CD4-positive, alpha-beta T cell treated with Interferon alpha-2 for 1 hour (primary cell): ENCODE data around the gene CTSV.
A peak's percentile ranks its signal among the peaks of the same experiment; 100 is the strongest.
"Not testable (repeated sequence)": the region's sequence is repeated elsewhere in the genome, so short reads cannot be mapped to it uniquely, and the experiment has no call there.

ENCODE experiments used
- DNase-seq, 2 donors: peaks; one replicate each; pipeline ENCODE4 v3.0.0-alpha.2; 2020 to 2022

Gene CTSV

GRCh38 chr9:97039514-97039860 lies 545 bp upstream of the CTSV start:
- DNase-seq = no peak

DNA sequence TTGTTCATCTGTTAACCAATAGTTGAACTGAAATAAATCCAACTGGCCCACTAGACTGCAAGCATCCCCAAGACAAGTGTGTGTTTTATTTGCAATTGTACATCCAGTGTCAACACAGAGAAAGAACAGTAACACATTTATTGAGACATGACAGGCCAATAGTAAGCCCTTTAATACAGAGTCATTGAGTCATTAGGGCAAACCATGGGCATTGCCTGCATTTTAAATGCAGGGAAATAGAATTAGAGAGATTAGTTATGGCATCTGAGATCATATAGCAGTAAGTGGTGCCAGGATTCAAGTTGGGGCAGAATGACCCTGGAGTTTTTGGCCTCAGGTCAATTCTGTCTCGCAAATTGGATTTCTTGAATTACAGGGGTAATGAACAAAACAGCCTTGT lies 15.4 kb downstream of the CTSV start:
- DNase-seq = not testable (repeated sequence)

DNA sequence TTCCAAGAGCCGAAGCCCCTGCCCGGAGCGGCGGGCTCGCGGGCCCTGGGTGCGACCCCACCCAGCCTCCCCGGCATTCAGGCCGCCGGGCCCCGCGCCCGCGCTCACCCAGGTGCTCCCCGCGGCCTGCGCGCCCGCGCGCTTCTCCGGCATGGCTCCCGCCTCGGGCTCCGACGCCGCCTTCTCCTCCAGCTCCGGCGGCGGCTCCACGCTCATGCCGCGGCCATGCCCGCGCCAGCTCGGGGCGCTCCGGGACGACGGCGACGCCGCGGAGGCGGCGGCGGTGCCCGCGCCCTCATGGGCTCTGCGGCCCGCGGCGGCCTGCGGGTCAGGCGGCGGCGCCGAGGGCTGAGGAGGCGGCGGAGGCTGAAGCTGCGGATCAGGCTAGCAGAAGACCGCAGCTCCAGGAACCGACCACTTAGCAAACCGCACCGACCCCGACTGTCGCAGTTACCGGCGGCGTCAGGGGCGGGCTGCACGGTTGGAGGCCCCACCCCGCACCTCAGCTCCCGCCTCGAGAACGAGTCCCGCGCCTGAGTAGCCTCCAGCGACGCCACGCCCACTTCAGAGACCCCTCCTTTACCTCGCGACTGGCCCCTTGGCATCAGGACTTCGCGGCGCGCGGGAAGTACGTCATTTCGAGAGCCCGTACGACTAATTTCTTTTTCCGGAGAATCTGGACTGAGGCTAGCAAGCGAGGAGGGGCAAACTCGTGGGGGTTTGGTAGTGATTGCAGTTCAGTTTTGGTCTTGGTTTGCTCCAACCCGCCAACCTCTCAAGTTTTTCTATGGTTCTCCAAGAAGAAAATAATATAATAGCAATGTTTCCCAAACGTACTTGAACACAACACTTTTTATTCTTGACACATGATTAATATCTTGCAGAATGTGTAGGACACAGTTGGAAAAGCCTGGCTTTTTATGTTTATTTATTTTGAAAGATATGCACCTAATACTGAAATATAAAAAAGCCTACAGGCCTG lies 25.5 kb downstream of the CTSV start:
- peak; percentile 78 to 83 for DNase-seq

GRCh38 chr9:97012617-97013016 lies 26.3 kb downstream of the CTSV start:
- DNase-seq = peak; percentile 2 to 34

DNA sequence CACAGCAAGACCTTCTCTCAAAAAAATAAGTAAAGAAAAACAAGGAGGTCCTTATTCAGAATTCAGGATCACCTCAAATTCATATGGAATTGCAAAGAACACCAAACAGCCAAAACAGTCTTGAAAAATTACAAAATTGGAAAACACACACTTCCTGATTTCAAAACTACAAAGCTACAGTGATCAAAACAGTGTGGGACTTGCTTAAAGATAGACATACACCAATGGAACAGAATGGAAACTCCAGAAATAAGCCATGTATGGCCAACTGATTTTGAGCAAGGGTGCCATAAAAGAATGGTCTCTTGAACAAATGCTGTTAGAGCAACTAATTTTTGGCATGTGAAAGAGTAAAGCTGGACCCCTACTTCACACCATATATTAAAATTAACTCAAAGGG lies 36.7 kb downstream of the CTSV start:
- DNase-seq = not testable (repeated sequence)

DNA sequence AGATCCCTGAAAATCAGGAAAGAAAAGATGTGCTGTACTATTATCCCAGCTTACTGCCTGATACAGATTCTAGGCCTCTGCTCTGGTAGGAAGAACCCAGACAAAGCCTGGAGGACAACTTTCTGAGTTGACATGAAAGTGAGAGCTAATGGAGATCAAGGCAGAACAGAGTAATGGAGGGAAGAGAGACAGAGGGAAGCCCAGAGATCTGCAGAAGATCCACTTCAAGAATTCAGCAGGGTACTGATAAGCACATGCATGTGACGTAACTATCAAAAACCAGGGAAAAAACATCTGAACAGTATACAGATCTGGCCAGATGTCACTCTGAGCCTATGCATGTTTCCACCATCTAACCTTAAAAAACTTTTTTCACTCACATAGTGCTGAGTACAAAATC lies 37.6 kb downstream of the CTSV start:
- DNase-seq = not testable (repeated sequence)

DNA sequence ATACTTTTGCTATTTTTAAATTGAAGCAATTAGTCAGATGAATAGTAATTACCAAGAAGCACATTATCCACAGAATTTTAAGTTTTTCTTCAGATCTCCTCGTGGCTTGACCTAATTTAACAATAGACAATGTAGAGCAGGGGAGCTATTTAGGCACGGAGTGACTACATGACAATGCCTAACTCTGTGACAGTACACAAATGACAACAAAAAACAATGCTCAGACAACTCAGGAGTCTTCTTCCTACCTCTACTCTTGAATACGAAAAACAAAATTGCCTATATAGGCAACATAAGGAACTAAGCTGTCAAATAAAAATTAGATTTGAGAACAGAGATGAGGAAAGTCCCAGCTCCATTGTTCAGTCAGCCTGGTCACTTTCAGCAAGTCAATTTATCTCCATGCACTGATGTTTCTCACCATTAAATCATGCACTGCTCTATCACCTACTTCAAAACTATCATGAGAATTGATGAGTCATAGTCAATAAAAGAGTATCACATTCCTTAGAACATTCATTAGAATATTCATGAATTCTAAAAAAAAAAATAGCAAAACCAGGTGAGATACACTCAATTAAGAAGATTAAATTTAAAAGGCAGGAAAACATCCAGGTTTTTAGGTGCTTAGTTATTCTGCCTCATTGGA lies 38.7 kb downstream of the CTSV start:
- DNase-seq = not testable (repeated sequence)

GRCh38 chr9:96999733-97000132 lies 39.2 kb downstream of the CTSV start:
- DNase-seq = not testable (repeated sequence)

GRCh38 chr9:96997009-96997701 lies 41.8 kb downstream of the CTSV start:
- not testable (repeated sequence) for DNase-seq

- DNase-seq = not testable (repeated sequence)
Measured at GRCh38 chr9:96994531-96995016, 44.4 kb downstream of the CTSV start.

DNA sequence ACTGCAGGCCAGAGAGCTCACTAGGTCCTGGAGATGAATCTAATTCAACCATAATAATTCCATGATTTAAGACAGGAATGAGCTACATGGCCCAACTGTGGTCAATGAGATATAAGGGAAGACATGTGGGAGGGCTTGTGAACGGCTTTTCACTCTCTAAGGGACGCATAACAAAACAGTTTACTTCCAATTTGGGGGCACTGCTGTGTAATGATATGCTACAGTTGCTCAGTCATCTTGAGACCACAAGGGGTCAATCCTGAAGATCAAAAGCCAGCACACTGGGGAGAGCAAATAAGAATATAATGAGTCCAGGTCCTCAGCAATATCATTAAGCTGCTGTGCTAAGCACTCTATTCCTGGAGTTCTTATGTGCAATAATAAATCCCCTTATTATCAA lies 46.6 kb downstream of the CTSV start:
- not testable (repeated sequence) for DNase-seq

- DNase-seq = not testable (repeated sequence)
Measured at GRCh38 chr9:96989747-96990318, 49.1 kb downstream of the CTSV start.

DNA sequence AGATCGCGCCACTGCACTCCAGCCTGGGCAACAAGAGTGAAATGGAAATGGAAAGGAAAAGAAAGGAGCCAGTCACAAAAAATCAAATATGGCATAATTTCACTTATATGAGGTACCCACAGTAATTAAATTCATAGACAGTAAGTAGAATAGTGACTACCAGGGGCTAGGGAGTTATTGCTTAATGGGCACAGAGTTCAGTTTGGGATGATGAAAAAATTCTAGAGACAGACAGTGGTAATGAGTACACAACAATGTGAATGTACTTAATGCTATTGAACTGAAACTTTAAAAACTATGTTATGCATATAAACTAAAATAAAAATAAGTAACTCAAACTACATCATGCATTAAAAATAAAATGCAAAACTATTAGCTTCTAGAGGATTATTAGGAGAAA lies 54.1 kb downstream of the CTSV start:
- not testable (repeated sequence) for DNase-seq

GRCh38 chr9:96984139-96984538 lies 54.8 kb downstream of the CTSV start:
- DNase-seq = not testable (repeated sequence)

DNA sequence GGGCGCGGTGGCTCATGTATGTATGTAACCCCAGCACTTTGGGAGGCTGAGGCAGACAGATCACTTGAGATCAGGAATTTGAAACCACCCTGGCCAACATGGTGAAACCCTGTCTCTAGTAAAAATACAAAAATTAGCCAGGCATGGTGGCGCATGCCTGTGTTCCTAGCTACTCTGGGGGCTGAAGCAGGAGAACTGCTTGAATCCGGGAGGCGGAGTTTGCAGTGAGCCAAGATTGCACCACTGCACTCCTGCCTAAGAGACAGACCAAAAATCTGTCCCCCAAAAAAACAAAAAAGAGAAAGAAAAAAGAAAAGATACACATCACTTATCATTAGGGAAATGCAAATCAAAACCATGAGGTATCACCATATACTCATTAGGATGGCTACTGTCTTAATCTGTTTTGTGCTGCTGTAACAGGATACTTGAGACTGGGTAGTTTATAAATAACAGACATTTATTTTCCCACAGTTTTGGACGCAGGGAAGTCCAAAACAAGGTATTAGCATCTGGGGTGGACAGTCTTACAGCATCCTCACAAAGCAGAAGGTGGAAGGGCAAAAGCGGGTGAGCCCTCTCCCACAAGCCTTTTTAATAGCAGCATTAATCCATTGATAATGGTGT lies 55.3 kb downstream of the CTSV start:
- DNase-seq = not testable (repeated sequence)
